ENCODE results near the gene MICOS13.

DNA sequence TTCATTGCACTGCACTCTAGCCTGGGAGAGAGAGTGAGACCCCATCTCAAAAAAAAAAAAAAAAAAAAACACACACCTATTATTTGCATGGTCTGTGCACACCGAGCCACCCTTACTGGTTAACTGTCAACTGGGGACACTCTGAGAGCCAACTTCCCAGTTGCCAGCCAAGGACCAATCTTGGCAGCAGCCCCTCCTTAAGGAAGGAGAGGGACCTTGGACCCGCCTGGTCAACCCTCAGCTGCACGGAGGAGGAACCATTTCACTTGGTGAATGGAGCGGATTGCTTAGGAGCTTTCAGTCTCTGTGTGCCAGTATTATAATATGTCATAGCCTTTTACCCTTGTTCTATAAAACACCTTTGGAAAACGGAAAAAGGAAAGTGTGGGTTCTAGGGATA is 24.9 kb downstream of the MICOS13 start:
- TF ChIP-seq, protein P1, sequence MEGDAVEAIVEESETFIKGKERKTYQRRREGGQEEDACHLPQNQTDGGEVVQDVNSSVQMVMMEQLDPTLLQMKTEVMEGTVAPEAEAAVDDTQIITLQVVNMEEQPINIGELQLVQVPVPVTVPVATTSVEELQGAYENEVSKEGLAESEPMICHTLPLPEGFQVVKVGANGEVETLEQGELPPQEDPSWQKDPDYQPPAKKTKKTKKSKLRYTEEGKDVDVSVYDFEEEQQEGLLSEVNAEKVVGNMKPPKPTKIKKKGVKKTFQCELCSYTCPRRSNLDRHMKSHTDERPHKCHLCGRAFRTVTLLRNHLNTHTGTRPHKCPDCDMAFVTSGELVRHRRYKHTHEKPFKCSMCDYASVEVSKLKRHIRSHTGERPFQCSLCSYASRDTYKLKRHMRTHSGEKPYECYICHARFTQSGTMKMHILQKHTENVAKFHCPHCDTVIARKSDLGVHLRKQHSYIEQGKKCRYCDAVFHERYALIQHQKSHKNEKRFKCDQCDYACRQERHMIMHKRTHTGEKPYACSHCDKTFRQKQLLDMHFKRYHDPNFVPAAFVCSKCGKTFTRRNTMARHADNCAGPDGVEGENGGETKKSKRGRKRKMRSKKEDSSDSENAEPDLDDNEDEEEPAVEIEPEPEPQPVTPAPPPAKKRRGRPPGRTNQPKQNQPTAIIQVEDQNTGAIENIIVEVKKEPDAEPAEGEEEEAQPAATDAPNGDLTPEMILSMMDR (IDR thresholded peaks at IDR 0.05; ENCODE audit: low read depth, low read length), result no peak
- TF ChIP-seq EZH2phosphoT487 (IDR thresholded peaks at IDR 0.05; ENCODE audit: low read depth), result no peak
